Stimulated activated naive CD4-positive, alpha-beta T cell treated with Interleukin-2 at 50 U/mL for 16 hours (primary cell): ENCODE results near the gene HORMAD2.

Source experiments
- DNase-seq: peaks from one replicate; lab custom pipeline; 2025; lab: John Stamatoyannopoulos, UW

HORMAD2 gene

GRCh38 chr22:30079952-30080533 lies at the start of gene HORMAD2:
Gene HORMAD2 (plus strand): TSS chr22:30080464. CDS start chr22:30093953, 13,489 bp downstream.
- DNase-seq = no peak

DNA sequence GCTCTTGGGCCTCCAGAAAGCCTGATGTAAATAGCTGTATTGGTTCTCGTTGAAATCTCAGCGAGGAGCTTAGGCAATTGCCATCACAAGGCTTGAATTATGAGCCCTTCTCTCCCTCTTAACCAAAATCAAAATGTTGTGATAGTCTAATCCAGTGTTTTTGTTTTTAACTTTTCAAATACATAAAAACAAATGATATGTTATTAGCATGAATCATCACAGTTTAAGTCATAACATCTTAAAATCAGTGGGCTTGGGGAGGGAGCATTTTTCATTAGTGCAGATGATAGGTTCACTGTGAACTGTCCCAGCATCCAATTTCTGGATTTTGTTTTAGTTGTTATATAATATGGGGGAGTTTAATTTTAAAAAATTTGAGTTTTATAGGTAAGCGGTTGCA lies 48.9 kb upstream of the HORMAD2 start:
- DNase-seq = no peak

DNA sequence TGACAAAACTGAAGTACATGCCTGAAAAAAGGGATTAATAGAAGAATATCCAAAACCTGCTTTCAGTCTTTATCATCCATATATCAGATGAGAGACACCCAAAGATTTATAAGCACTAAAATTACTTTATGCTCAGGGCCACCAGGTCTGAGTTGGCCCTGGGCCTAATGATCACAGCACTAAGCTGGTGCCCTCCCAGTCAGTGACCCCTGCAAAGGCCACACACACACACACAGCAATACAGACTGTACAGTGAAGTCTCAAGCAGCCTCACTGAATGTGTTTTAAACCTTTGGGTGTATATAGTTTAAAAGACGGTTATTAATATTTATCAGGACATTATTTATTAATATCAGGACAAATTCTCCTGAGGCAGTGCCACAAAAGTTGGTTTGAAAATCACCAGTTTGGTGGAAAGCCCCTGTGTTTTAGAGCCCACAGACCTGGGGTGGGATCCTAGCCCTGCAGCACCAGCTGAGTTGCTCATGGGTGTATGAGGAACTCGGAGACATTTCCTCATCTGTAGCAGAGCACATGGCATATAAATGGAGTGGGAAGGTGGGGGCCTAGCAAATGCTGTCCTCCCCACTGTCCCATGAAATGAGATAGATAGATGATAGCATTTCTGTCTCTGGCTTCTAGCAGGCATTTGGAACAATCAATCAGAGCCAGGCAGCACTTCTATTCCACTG lies 48.4 kb upstream of the HORMAD2 start:
- DNase-seq = no peak

- no peak for DNase-seq
Measured at GRCh38 chr22:30033137-30033536, 47.1 kb upstream of the HORMAD2 start.

GRCh38 chr22:30033901-30034300 lies 46.4 kb upstream of the HORMAD2 start:
- no peak for DNase-seq

DNA sequence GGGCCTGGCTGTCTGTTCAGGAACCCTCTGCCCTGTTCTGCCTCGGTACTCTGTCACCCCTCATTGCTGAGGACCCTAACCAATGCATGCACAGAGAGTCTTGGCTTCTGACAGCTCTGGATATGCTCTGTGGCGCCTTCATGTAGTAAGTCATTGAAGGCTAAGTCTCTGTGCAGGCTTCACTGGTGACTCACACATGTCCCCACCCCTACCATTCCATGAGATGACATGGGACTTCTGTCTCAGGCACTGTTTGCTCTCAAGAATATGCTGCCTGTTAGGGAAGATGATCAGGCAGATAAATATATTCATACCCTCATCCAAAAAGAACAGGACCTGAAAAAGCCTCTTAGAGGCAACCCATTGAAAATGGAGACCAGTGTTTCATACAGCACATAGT lies 43.6 kb upstream of the HORMAD2 start:
- no peak for DNase-seq

GRCh38 chr22:30038219-30038618 lies 42.0 kb upstream of the HORMAD2 start:
- no peak for DNase-seq

- DNase-seq = no peak
Measured at GRCh38 chr22:30040499-30041260, 39.6 kb upstream of the HORMAD2 start.

GRCh38 chr22:30041475-30041874 lies 38.8 kb upstream of the HORMAD2 start:
- DNase-seq = no peak

GRCh38 chr22:30041881-30042280 lies 38.4 kb upstream of the HORMAD2 start:
- DNase-seq = no peak

GRCh38 chr22:30043161-30043560 lies 37.1 kb upstream of the HORMAD2 start:
- no peak for DNase-seq

DNA sequence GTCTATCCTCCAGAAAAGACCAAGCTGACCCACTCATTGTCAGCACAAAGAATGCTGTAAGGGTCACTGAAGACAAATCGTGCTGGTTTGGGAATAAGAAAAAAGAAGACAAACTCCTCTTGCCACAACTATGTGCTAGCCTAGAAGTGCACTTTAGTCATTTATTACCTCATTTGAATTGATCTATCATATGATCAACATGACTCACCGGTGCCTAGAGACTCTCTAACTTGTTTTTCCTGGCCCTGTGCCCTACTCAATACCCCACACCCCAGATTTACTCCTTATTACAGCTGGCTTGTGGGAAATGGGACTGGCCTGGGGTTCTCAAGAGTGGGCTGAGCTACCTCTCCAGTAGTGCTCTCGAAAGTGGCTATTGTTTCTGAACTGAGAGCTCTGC lies 35.9 kb upstream of the HORMAD2 start:
- DNase-seq = no peak

- DNase-seq = no peak
Measured at GRCh38 chr22:30044881-30045493, 35.3 kb upstream of the HORMAD2 start.

GRCh38 chr22:30045494-30045887 lies 34.8 kb upstream of the HORMAD2 start:
- no peak for DNase-seq

DNA sequence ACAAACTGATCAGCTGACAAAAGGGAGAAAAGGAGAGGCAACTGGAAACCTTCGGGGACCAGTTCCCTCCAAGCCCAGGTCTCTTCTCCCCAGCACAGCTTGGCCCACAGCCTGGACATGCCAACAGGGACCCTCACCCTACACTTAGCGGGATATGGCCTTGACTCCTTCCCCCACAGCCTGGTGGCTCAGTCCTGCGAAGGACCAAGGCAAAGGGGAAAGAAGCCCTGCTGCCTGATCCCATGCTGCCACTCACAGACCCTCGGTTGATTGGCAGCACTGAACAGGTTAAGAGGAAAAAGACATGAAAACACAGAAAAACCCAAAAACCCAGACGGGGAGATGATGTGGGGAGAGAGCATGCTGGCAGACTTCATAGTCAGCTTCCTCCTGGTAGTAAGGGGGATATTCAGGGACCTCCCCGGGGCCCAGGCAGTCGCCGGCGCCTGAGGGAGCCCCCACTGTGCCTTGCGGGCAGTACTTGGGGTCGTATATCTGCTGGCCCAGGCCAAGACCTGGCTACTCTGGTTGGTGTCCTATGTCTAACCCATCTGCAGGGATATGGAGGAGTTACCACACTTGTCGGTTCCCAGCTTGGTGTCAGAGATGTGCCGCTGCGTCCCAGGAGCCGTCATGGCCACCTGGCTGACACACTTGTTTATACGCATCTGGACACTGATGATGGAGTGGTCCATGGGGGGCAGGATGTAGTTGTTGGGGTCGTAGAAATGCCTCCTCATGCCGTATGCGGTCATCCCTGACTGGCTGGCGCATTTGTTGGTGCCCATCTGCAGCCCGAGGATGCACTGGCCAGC lies 34.2 kb upstream of the HORMAD2 start:
- no peak for DNase-seq

GRCh38 chr22:30046716-30047363 lies 33.4 kb upstream of the HORMAD2 start:
- no peak for DNase-seq

DNA sequence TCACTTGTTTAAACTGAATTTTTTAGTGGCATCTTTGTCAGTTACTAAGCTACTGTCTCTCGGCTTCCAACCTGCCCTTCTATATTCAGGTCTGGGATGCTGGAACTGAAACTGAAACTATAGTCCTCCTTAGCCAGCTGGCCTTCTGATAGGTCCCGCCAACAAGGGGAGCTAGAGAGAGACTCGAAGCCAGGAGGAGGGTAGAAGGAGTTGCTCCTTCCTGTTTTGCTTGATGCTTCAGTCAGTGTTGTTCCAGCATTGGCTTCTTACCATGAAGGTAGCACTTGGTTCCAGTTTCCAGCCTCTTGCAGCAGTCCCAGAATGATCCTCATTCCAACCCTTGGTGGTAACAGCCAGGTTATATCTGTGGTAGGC lies 32.9 kb upstream of the HORMAD2 start:
- no peak for DNase-seq

GRCh38 chr22:30048681-30049080 lies 31.6 kb upstream of the HORMAD2 start:
- no peak for DNase-seq

GRCh38 chr22:30054067-30054763 lies 26.0 kb upstream of the HORMAD2 start:
- no peak for DNase-seq

DNA sequence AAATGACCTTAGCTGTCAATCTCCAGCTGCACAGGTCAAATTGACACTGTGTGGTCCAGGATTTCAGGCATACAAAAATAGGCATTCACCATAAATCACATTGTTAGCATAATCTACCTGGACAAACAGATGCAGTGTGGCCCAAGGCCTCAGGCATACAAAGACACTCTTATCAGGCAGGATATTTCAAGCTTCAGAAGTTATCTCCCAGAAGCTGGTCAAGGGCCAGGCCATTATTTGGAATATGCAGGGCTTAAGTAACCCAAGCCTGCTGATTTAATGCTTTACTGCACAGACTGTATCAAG lies 25.5 kb upstream of the HORMAD2 start:
- no peak for DNase-seq

GRCh38 chr22:30056015-30056414 lies 24.2 kb upstream of the HORMAD2 start:
- DNase-seq = no peak
